Endothelial cell of umbilical vein (primary cell): ENCODE data around the gene PCSK9. TPM values are rescaled to one million over a fixed set of nuclear protein-coding genes. Genes with fewer than 3 reads are reported as not detected.

Experiments
- BruUV-seq: library from RNA; stranded (reverse); fragments of 400-500 nt; replicated peaks from 2 replicates; lab custom pipeline; 2021; lab: Mats Ljungman, UMichigan
- CTCF ChIA-PET: fragments of 300-600, 350-600 bp; sonication (Branson Sonifier 250); formaldehyde crosslinking; loops from one replicate; lab custom pipeline; 2021; ENCODE audit warnings: antibody characterized with exemption, inconsistent platforms; lab: Charles Lee
- POLR2A ChIA-PET: fragments of 300-600, 350-600 bp; sonication (Branson Sonifier 250); formaldehyde crosslinking; loops from one replicate; lab custom pipeline; 2021; ENCODE audit warnings: antibody characterized with exemption, inconsistent platforms; lab: Charles Lee
- DNase-seq: peaks from one replicate; pipeline ENCODE4 v3.0.0-alpha.2; 2011; ENCODE audit warnings: low read depth, low spot score
- FAIRE-seq: peaks from 2 replicates; lab custom pipeline; 2011; peaks lifted over from hg19 to GRCh38; lab: Jason Lieb, UNC
- H2AFZ ChIP-seq: 2 replicates; pipeline ENCODE4 v1.6.0; 2012; ENCODE audit warnings: low read depth, low read length, control low read depth, inconsistent platforms
- H3K27ac ChIP-seq: 2 replicates; pipeline ENCODE4 v1.5.1; 2011; ENCODE audit warnings: low read depth, mild to moderate bottlenecking, control low read depth, low read length, moderate library complexity; ENCODE audit not compliant: insufficient read depth
- H3K27me3 ChIP-seq, 2 experiments: 2 replicates each; pipeline versions ENCODE4 v1.6.0 to v1.6.1; 2011; ENCODE audit warnings: low read length in 2 of 2, mixed read lengths in 1 of 2; ENCODE audit not compliant: control insufficient read depth in 2 of 2, insufficient read depth in 2 of 2
- H3K36me3 ChIP-seq, 2 experiments: 2 replicates in 1 of 2; 3 replicates in 1 of 2; pipeline ENCODE4 v1.5.1; 2011; ENCODE audit warnings: low read length in 2 of 2, mild to moderate bottlenecking in 1 of 2, moderate library complexity in 1 of 2; ENCODE audit not compliant: control insufficient read depth in 2 of 2, insufficient read depth in 2 of 2; ENCODE audit errors: extremely low read depth in 1 of 2
- H3K4me1 ChIP-seq: 3 replicates; pipeline ENCODE4 v1.5.1; 2011; ENCODE audit warnings: mild to moderate bottlenecking, low read length; ENCODE audit not compliant: control insufficient read depth, insufficient read depth; ENCODE audit errors: extremely low read depth
- H3K4me2 ChIP-seq: 2 replicates; pipeline ENCODE4 v1.6.1; 2011; ENCODE audit warnings: low read length, control low read depth, mixed read lengths; ENCODE audit not compliant: insufficient read depth
- H3K4me3 ChIP-seq, 3 experiments: fragments of 200-600 bp in 1 of 3; sonication (generic), shearing (Covaris generic) in 1 of 3; replicated peaks in 1 of 3; 2 replicates each; pipeline ENCODE4 v1.5.1; 2011 to 2016; ENCODE audit warnings: control low read depth in 3 of 3, low read length in 3 of 3, mild to moderate bottlenecking in 2 of 3, inconsistent platforms in 1 of 3, low read depth in 1 of 3, moderate library complexity in 1 of 3; ENCODE audit not compliant: insufficient read depth in 1 of 3
- H3K79me2 ChIP-seq: 2 replicates; pipeline ENCODE4 v1.6.0; 2012; ENCODE audit warnings: low read length, inconsistent platforms; ENCODE audit not compliant: control insufficient read depth, insufficient read depth
- H3K9ac ChIP-seq: replicated peaks from 2 replicates; pipeline ENCODE3; 2011; ENCODE audit warnings: low read length, control low read depth; ENCODE audit not compliant: insufficient read depth; ENCODE audit errors: extremely low read depth
- H3K9me1 ChIP-seq: replicated peaks from 3 replicates; pipeline ENCODE4 v1.6.0; 2011; ENCODE audit warnings: mild to moderate bottlenecking, low read length; ENCODE audit not compliant: control insufficient read depth, insufficient read depth; ENCODE audit errors: extremely low read depth
- H3K9me3 ChIP-seq: replicated peaks from 2 replicates; pipeline ENCODE4 v1.5.1; 2012; ENCODE audit warnings: low read length, inconsistent platforms; ENCODE audit not compliant: control insufficient read depth, insufficient read depth
- H4K20me1 ChIP-seq: replicated peaks from 2 replicates; pipeline ENCODE3; 2011; ENCODE audit warnings: mild to moderate bottlenecking, low read length; ENCODE audit not compliant: control insufficient read depth, insufficient read depth; ENCODE audit errors: extremely low read depth
- EZH2 ChIP-seq: IDR thresholded peaks from 2 replicates; pipeline ENCODE4 v1.6.1; 2012; ENCODE audit warnings: borderline replicate concordance, low read depth, mild to moderate bottlenecking, moderate library complexity, low read length, inconsistent platforms; ENCODE audit not compliant: severe bottlenecking
- FOS ChIP-seq: IDR thresholded peaks from 2 replicates; pipeline ENCODE4 v1.6.1; 2011; ENCODE audit warnings: mild to moderate bottlenecking, low read length, moderate library complexity, borderline replicate concordance; ENCODE audit not compliant: insufficient read depth
- GATA2 ChIP-seq: IDR thresholded peaks from 2 replicates; pipeline ENCODE4 v1.7.0; 2011; ENCODE audit warnings: low read depth, mild to moderate bottlenecking, moderate library complexity, mixed read lengths, low read length; ENCODE audit not compliant: insufficient read length, insufficient read depth
- JUN ChIP-seq: IDR thresholded peaks from 2 replicates; pipeline ENCODE4 v1.6.1; 2011; ENCODE audit warnings: borderline replicate concordance, low read depth; ENCODE audit not compliant: insufficient read length, insufficient read depth
- MYC ChIP-seq: IDR thresholded peaks from one replicate; pipeline ENCODE4 v1.6.1; 2011; ENCODE audit warnings: mild to moderate bottlenecking, low read depth, low read length
- POLR2A ChIP-seq: IDR thresholded peaks from 2 replicates; pipeline ENCODE4 v1.6.1; 2012; ENCODE audit warnings: low read depth, mild to moderate bottlenecking, control low read depth, low read length
- POLR2AphosphoS5 ChIP-seq: IDR thresholded peaks from 2 replicates; pipeline ENCODE4 v1.6.1; 2012; ENCODE audit warnings: low read depth, mild to moderate bottlenecking, control low read depth, low read length, moderate library complexity; ENCODE audit not compliant: insufficient read depth
- dilution Hi-C: fragments of 300-500 bp; cut with MboI; formaldehyde crosslinking; loops from one replicate; pipeline ENCODE4 v1.15.0; 2019; ENCODE audit warnings: low sequenced_read_pairs; ENCODE audit not compliant: extremely low pct_ligation_motif_present
- intact Hi-C: fragments of 100-400 bp; cut with micrococcal nuclease; formaldehyde crosslinking; loops from one replicate; pipeline ENCODE4 v1.10.0; 2022
- polyA plus RNA-seq, 4 experiments: library from polyadenylated mRNA; depleted of rRNA in 3 of 4; stranded (reverse) in 3 of 4; unstranded in 1 of 4; fragments of >200 nt; gene quantifications; 2 replicates each; pipeline versions ENCODE4 v1.2.1 to v1.2.3, GENCODE V29; 2011 to 2012; ENCODE audit warnings: missing spikeins in 1 of 4
- total RNA-seq: library from RNA; stranded (reverse); gene quantifications from 2 replicates; pipeline ENCODE4 v1.2.3, GENCODE V29; 2021
- TF ChIP-seq, protein P1 (sequence below), 2 donors: IDR thresholded peaks; 1 replicate in 1 of 2; 2 replicates in 1 of 2; pipeline ENCODE4 v1.5.1; 2011; ENCODE audit warnings: low read length in 2 of 2, mild to moderate bottlenecking in 2 of 2, moderate library complexity in 2 of 2, control low read depth in 1 of 2, inconsistent platforms in 1 of 2, low read depth in 1 of 2; ENCODE audit not compliant: insufficient read depth in 1 of 2; ENCODE audit errors: extremely low read depth in 1 of 2
- TF ChIP-seq, protein P2 (sequence below): IDR thresholded peaks from 2 replicates; pipeline ENCODE4 v1.6.1; 2011; ENCODE audit not compliant: insufficient read depth, insufficient read length

PCSK9 gene
- total and polyA plus RNA-seq, 2 donors (not counting 3 experiments of a cell fraction or from before 2014, with no cell fraction given), result 0.17 to 0.35 TPM

DNA sequence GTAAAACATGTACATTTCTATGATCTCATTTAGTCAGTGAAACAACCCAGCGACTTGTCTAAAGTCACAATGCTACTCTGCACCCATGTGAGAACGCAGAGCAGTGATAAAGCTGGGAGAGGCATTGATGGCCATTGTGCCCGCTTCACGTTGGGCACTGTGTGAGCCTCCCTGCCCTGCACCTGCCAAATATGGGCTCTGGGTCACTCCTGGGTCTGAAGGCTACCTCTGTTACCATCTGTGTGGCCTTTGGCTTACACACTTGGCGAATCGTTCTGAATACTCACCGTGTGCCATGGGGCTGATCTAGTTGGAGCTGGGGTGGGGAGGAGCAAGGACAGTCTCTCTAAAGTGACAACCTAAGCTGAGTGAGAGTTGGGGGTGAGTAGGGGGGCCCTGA is 29.9 kb downstream of the PCSK9 start:
- Histone ChIP-seq H3K9ac (no peak overlapping the region), H3K27ac (no peak overlapping the region), H3K9me3 (no peaks in the 10 kb centered on the region), H2AFZ (no peak overlapping the region), H3K27me3 (no peaks in the 10 kb centered on the region), H4K20me1 (no peaks in the 10 kb centered on the region), H3K9me1 (no peaks in the 10 kb centered on the region), H3K79me2 (no peaks in the 10 kb centered on the region), H3K4me2 (no peak overlapping the region), H3K4me1 (no peaks in the 10 kb centered on the region), H3K4me3 (no peak overlapping the region), H3K36me3 (peaks cover 10 to 27% of the 10 kb centered on the region in 2 experiments)
- ChIA-PET POLR2A (no interaction called here), CTCF (interaction anchor here (3.6 kb wide), 1 partner anchor 208 kb away, joined by 34 read pairs; no protein-coding TSS in a partner anchor)
- TF ChIP-seq EZH2, result no peak
- TF ChIP-seq JUN, result no peak
- no peak for TF ChIP-seq MYC
- no peak for TF ChIP-seq POLR2AphosphoS5
- no peak for TF ChIP-seq FOS
- no peak for TF ChIP-seq GATA2
- TF ChIP-seq, protein P1, sequence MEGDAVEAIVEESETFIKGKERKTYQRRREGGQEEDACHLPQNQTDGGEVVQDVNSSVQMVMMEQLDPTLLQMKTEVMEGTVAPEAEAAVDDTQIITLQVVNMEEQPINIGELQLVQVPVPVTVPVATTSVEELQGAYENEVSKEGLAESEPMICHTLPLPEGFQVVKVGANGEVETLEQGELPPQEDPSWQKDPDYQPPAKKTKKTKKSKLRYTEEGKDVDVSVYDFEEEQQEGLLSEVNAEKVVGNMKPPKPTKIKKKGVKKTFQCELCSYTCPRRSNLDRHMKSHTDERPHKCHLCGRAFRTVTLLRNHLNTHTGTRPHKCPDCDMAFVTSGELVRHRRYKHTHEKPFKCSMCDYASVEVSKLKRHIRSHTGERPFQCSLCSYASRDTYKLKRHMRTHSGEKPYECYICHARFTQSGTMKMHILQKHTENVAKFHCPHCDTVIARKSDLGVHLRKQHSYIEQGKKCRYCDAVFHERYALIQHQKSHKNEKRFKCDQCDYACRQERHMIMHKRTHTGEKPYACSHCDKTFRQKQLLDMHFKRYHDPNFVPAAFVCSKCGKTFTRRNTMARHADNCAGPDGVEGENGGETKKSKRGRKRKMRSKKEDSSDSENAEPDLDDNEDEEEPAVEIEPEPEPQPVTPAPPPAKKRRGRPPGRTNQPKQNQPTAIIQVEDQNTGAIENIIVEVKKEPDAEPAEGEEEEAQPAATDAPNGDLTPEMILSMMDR (IDR thresholded peaks at IDR 0.05; ENCODE audit: extremely low read depth in 1 of 2, insufficient read depth in 1 of 2, low read depth in 1 of 2, low read length in 2 of 2), result no peak
- TF ChIP-seq, protein P2, sequence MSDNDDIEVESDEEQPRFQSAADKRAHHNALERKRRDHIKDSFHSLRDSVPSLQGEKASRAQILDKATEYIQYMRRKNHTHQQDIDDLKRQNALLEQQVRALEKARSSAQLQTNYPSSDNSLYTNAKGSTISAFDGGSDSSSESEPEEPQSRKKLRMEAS, result no peak
- TF ChIP-seq POLR2A, result no peak
- dilution Hi-C loops (no loop called here), intact Hi-C loops (no loop called here)
- no peak for DNase-seq
- no peak for FAIRE-seq
- BruUV-seq, result no TSS peak
